Medulla oblongata (tissue), 1 donor: ENCODE data around the gene ATP6V1C2.
"Not testable (repeated sequence)": the region's sequence is repeated elsewhere in the genome, so short reads cannot be mapped to it uniquely, and the experiment has no call there.

Source experiments
- DNase-seq: peaks from one replicate; pipeline ENCODE4 v3.0.0-alpha.2; 2015; ENCODE audit errors: extremely low spot score

ATP6V1C2 gene

DNA sequence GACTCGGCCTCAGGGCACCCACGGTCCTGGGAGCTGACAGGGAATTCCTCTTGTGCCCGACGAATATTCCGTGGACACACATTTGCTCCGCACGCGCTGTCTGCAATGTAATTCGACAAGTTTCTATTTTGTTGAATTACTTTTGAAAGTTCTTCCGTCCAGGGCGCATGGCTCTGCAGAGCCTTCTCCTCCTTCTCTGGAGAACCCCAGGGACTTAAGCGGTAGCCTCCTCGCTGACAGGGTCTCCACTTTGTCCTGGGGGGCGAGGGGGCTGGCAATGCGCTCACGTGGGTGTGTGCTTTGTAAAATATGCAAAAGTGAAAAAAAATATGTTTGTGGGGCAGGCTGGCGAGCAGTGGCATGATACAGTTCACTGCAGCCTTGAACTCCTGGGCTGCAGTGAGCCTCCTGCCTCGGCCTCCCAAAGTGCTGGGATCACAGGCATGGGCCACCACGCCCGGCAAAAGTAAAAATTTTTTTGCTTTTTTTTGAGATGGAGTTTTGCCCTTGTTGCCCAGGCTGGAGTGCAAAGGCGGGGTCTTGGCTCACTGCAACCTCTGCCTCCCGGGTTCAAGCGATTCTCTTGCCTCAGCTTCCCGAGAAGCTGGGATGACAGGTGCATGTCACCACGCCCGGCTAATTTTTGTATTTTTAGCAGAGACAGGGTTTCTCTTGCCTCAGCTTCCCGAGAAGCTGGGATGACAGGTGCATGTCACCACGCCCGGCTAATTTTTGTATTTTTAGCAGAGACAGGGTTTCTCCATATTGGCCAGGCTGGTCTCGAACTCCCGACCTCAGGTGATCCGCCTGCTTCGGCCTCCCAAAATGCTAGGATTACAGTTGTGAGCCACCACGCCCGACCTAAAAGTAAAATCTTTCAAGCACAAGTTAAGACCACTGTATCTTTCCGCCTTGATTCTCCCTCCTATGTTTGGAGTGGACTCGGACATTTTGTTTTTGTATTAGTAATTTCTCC lies 92.0 kb downstream of the ATP6V1C2 start:
- not testable (repeated sequence) for DNase-seq

DNA sequence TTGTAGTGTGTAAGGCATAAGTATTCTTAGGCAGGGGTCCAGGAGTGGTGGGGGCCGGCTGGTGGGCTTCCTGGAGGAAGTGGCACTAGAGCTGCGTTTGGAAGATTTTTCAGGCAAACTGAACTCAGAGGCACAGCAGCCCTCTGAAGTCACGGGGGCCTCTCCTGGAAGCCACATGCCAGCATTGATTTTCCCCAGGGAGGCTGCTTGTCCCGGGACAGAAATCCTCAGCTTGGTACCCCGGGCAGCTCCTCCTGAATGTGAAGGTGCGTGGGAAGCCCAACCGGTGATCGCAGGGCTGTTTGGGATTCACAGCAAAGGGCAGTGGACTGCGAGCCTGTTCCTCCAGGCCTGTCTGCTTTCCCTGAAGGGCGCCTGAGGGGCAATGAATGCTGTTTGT lies 92.7 kb downstream of the ATP6V1C2 start:
- DNase-seq = no peak

DNA sequence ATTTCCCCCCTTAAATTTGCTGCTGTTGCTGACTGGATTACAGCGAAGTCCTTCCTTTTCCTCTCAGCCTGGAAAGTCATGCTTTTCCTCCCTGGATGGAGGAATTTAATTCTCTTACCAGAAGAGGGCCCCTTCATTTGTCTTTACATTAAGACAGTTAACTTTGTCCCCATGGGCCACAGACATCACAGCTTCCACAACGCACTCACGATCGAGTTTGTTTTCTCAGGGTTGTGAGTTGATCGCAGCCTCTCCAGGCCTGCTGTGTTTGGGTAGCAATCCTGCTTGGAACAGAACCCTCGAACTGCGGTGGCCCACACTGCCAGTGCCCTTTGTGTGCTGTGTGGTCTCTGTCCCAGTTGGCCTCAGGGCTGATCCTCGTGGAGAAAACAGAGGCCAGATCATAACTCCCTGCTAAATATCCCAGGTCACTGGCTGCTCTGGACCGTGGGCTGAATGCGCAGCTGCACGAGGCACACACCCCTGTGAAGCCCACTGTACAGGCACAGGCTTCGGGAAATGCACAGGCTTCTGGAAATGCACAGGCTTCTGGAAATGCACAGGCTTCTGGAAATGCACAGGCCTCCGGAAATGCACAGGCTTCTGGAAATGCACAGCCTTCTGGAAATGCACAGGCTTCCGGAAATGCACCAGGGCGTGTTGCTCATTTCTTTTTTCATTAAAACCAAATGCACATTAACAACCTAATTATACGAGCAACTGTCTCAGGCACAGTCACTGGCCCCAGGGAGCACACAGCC lies 93.3 kb downstream of the ATP6V1C2 start:
- DNase-seq = no peak

DNA sequence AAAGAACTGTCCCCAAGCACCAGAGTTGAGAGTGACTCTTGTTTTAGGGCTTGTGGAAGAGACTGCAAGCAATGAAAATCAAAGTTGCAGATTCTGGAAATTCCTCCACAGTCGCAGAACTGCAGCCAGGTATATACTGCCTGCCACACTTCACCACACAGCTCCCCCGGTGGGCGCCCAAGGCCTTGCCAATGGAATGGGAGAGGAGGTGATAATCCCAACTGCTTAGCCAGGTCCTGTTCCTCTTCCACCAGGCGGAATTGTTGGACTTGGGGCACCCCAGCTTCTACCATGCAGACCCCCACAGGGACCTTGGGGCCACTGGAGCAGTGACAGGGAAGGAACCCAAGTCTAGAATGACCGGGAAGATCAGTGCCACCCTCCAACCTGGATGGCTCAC lies 96.0 kb downstream of the ATP6V1C2 start:
- DNase-seq = no peak

DNA sequence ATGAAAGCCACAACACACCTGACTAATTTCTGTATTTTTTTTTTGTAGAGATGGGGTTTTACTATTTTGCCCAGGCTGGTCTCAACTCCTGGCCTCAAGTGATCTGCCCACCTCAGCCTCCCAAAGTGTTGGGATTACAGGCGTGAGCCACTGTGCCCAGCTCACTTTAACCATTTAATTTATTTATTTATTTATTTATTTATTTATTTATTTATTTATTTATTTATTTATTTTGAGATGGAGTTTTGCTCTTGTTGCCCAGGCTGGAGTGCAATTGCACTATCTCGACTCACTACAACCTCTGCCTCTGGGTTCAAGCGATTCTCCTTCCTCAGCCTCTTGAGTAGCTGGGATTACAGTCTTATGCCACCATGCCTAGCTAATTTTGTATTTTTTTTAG lies 96.9 kb downstream of the ATP6V1C2 start:
- DNase-seq = not testable (repeated sequence)

DNA sequence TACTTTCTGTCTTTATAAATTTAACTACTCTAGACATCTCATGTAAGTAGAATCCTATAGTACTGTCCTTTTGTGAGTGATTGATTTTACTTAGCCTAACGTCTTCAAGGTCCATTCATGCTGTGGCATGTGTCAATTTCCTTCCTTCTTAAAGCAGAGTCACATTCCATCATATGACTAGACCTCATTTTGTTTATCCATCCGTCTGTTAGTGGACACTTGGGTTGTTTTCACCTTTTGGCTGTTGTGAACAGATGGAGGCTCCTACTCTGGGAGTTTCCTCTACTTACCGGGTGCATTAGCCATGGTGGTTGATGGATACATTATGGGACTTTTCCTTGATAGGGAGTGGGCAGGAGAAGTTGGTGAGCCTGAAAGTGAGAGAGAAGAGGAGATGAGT lies 97.6 kb downstream of the ATP6V1C2 start:
- DNase-seq = no peak

DNA sequence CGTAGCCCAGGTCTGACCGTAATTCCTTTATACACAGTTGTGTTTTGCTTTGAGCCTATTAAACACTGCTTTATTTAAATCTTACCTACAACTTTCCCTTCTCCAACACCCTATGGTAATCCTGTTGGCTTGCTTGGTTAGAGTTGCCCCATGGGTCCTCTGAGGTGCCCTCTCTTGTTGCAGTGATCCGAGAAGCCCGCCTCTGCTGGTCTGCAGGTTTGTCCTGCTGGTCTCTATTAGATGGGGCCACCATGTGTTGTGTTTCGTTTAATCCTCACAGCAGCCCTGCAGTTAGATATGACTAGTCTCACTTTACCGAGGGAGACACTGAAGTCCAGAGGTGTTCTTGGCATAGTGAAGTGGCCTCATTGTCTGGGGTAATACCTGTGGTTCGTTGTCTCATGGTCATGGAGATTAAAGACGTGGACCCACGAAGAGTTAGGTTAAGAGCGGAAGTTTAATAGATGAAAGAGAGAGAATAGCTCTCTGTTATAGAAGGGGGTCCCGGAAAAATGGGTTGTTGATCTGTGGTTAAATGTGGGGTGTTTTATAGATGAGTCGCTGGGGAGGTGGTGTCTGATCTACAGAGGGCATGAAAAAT lies 98.4 kb downstream of the ATP6V1C2 start:
- no peak for DNase-seq

DNA sequence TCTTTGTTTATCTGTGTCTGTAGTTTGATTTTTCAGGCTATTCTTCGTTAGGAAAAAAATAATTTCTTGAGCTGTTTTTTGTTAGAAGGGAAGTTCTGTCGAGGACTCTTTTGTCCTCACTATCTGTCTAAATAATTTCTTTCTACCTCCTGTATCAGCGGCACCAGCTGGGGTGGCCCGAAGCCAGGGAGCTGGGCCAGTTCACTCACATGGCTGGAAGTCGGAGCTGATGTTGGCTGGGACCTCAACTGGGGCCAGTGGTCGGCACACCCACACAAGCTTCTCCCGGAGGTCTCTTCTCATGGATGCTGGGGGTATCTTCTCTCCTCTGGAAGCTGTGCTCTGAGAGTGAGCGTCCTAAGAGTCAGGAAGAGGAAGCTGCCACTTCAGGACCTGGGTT lies 99.1 kb downstream of the ATP6V1C2 start:
- no peak for DNase-seq

DNA sequence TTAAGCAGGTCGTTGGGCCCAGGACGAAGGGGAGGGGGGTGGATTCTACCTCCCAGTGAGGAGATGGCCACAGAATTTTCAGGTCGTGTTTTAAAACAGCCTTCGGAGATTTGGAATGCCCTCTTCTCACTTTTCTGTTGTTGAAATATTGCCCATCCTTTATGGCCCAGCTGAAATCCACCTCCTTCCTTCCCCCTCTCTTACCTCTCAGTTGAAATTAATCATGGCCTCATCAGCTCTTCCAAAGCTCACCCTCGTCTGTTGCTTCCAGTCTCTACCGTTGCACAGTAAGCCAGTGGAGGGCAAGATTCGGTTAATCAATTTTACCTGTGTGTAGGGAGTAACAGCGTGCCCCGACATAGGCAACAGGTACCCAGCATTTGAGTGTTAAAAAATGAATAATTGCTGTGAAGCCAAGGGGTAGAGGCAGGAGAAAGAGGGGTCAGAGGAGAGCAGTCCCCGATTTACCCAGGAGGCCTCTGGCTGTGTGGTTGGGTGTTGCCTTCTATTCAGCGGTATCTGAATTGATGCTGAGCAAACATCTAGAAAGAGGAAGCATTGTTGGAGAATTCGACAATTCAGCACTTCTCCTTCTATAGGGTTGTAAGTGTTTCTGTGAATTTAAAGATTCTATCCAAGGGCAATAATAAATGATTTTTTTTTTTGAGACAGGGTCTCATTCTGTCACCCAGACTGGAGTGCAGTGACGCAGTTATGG lies 99.7 kb downstream of the ATP6V1C2 start:
- DNase-seq = peak; percentile 44

DNA sequence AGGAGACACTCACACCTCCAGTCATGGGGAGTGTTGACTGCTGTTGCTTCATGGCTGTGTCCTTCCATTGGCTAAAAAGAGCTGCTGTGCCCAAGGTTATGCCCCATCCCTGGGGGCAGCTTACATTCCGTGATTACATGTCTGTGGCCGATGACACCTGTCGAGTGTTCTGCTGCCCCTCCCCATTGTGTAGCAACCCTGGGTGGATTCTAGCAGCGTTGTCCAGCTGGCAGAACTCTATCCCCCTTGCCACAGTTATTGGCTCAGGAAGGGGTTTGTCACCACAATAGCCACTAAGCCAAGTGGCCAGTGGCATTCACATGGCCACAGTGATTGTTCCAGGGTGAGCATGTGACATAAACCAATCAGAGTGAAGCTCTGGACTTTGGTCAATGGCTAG lies 102.8 kb downstream of the ATP6V1C2 start:
- no peak for DNase-seq

DNA sequence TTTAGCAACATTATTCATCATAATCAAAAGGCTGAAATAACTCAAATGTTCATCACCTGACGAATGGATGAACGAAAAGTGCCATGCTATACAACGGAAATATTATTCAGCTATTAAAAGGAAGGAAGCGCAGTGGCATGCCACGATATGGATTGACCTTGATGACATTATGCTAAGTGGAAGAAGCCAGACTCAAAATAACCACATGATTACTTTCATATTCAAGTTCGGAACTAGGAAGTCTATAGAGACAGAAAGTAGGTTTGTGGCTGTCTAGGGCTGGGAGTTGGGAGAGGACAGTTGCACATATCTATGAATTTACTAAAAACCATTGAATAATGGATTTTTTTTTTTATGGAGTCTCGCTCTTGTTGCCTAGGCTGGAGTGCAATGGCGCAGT lies 104.6 kb downstream of the ATP6V1C2 start:
- DNase-seq = no peak

DNA sequence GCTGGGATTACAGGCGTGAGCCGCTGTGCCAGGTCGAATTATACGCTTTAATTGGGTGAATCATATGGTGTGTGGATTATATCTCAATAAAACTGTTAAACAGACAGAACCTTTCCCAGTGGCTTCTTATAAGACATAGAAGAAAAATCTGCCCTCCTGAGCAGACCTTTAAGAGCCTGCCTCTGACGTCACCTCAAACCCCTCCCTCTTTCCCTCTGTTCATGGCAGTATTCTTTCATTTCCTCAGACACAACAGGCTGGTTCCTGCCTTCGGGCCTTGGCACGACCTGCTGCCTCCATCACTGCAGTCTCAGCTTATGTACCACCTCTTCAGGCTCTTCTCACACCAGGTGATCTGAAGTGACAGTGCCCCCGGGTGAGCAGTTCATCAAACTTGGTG lies 105.2 kb downstream of the ATP6V1C2 start:
- DNase-seq = no peak

DNA sequence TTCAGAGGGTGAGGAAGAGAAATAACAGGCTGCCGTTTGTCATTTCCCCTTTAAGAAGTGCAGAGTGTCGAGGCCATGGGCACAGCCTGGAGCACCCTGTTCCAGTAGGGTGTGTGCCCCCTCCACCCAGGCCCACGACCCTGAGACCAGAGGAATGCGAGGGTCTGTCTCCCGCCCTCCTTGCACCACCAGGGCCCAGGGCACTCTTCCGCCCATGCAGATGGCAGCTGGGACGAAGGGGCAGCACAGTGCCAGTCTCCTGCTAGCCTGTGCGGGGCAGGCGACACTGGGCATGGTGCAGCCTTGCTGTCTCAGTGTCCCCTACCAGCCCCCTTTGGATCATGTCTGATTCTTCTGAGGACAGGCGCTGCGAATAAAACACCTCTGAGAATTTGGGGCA lies 106.9 kb downstream of the ATP6V1C2 start:
- DNase-seq = no peak

DNA sequence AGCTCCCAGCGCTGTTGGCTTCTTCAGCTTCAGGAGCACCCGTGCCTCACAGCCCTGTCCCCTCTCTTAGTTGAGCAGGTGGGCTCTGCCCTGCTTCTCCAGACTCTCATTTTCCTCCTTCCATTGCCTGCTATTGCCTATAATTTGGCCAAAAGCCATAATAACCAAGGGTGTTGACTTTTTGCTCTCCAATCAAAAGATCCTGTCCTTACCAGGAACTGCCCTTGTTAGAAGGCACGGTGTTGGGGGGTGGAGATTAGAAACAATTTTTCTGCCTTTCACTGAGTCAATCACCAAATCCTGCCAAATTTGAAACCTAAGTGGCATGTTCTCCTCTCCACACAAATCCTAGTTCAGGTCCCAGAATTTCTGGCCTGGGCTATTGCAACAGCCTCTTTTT lies 107.9 kb downstream of the ATP6V1C2 start:
- no peak for DNase-seq

DNA sequence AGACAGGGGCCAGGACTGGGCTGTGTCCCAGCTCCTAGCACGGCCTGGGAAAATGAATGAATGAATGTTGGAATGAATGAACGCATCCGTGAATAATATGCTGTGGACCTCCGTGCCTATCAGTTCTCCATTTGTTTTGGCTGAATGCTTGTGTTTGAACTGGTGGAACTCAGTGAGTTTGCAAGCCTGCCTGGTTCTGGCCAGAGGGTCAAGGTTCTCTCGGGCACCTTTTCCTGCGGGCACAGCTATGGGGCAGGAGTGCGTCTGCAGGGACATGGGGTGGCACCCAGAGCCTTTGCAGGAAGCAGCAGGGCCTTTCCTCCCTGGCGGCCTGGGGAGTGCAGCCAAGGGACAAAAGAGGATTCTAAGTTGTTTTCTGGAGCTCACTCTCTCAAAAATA lies 108.8 kb downstream of the ATP6V1C2 start:
- DNase-seq = no peak

DNA sequence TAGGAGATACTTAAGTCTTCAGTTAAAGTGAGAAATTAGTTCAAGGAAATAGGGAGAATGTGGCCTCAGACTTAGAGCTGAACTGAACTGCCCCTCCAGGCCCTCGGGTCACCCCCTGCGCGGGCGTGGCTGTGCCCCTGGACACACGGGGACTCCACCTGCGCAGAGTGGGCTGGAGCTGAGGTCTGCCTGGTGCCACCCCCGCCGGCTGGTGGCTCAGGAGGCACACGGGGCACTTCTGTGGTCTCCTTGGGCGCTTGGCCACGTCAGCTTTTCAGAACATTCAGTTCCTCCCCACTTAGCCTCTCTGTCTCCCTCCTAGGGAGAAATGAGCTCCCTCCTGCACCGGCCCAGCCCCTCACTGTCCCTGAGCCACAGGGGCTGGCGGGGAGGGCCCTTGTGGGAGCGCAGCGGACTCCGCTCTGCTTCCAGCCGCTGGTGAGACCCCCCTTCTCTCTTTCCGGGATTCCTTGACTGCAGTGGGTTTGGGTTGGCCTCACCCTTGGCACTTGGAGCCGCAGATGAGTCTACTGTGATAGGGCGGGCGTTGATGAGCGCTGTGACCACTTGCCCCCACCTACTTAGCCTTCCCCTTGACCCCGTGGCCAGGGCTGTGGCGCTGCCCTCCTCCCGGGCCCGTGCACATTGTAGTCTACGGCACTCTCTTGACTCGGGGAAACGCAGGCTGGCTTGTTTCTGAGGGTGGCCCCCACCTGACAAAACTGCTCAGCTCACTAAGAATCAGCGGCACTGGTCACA lies 109.4 kb downstream of the ATP6V1C2 start:
- no peak for DNase-seq

DNA sequence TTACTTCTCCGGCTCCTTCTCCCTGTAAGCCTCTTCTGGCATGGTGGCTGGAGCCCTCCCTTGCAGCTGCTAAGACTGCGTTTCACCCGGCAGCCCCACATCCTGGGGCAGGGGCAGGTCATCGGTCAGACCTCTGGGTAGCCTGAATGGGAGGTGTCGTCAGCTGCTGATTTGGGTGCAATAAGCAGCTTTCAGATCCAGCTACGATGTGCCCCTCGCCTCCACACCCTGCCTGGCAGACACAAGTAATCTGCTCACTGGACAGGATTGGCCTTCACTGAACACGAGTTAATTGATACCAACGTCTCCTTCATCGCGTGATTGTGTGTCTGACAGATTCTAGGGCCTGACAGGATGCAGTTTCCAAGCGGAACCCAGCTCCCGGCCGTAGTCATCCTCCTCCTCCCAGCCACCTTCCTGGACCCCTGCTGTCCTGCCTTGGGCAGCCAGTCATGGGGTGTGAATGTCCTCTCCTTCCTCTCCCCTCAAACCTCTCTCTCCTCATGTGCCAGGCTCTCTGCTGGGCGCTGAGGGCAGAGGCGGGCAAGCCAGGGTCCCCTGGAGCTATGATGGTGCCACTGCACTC lies 110.1 kb downstream of the ATP6V1C2 start:
- no peak for DNase-seq

DNA sequence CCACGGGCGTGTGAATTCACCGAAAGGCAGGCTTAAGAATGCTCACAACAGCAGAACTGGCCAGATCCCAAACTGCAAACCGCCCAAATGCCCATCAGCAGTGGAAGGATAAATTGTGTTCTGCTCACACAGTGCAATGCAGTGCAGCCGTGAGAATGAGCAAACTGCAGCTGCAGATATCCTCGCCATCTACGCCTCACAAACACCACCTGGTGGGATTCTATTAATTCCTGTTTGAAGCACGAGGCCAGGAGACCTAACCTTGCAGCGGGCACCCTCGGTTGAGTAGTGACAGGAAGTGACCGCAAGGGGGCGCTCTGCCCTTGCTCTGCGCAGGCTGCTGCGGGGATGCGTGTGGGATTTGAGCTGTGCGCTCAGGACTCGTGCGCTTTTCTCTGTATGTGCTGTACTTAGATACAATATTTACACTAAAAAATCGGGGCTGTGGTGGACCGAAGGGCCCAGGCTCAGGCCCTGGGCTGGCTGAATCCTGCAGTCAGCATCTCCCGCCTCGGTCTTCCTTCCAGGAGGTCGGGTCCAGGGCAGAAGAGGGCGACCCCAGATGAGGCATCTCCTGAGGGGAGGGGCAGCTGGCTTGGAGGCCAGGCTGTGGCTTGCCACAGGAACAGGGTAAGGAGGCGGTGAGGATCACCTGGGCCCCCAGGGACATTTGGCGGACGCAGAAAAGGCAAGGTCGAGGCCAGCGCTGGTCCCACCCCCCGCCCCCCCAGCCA lies 110.9 kb downstream of the ATP6V1C2 start:
- DNase-seq = peak; percentile 82

DNA sequence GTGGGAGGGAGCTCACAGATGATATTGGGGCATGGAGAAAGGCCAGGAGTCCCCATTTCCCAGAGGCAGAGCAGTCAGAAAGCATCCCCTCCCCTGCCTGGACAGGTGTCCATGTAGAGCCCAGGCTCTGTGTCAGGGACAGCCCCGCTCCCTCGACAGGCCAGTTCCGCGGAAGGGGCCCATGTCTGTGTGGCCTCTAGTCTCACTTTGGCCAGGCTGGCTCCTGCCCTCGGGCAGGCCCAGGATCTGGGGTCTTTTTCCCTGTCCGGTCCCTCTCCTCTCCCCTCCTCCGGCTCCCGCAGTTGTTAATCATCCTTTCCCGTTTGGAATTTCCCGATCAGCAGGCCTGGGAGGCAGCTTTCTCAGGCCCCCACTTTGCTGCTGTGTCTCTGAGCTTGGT lies 111.6 kb downstream of the ATP6V1C2 start:
- no peak for DNase-seq

DNA sequence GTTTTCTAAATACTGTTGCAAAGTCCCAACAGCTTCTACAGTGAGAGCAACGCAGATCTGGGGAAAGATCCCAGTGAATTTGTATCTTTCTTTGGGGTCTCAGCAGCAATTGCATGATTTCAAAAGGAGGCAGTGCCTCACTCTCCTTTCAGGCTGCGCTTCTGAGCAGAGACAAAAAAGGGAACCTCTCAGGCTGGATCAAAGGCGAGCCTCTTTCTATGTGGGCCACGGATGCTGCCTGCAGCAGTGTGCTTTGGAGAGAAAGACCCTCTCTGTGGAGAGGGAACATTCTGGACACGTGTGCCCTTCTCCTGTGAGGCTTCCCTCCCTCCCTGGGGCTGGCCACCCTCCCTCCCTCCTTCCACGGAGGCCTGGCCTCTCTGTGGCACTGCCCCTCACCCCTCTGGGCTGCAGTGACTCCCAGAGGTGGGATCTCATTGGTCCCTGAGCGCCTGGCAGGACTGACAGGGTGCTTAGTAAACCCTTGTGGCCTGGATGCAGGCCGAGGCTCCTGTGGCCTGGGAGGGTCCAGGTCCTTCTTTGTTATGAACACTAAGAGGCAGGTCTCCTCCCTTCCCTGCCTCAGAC lies 112.7 kb downstream of the ATP6V1C2 start:
- DNase-seq = peak; percentile 14
